ENCODE results near the gene KRTAP4-3. TPM values are rescaled to one million over a fixed set of nuclear protein-coding genes. Genes with fewer than 3 reads are reported as not detected.

Gene KRTAP4-3
- total RNA-seq, 1 experiment from 2014 or later, result not detected

DNA sequence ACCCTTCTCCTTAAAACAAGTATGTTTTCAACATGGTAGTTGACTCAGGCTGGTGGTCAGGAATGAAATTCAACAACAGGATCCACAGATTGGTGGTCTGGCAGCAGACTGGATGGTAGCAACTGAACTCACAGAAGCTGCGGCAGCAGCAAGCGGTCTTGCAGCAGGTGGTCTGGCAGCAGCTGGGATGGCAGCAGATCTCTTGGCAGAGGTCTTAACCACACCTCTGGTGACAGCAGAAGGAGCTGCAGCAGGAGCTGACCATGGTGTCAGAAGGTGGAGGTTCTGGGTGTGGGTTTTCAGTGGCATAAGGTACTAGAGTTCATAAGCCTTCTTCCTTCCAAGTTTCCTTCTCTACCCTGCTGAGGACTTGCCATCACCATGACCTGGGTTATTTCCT, 18.9 kb upstream of the KRTAP4-3 start (continued):
- TF ChIP-seq AFF4 (CRISPR knock-in tag; IDR thresholded peaks at IDR 0.05; ENCODE audit: borderline replicate concordance) (no peak), ZNF263 (CRISPR knock-in tag; IDR thresholded peaks at IDR 0.05; ENCODE audit: low read depth) (no peak), ZSCAN18 (CRISPR knock-in tag; IDR thresholded peaks at IDR 0.05) (no peak), IRF1 (CRISPR knock-in tag; IDR thresholded peaks at IDR 0.05) (no peak), HMGA2 (CRISPR knock-in tag; IDR thresholded peaks at IDR 0.05) (no peak), ZNF232 (CRISPR knock-in tag; IDR thresholded peaks at IDR 0.05) (no peak), RELA (CRISPR knock-in tag; IDR thresholded peaks at IDR 0.05; ENCODE audit: borderline replicate concordance) (no peak), JUN (CRISPR knock-in tag; IDR thresholded peaks at IDR 0.05) (no peak), FOXJ3 (CRISPR knock-in tag; IDR thresholded peaks at IDR 0.05; ENCODE audit: borderline replicate concordance) (no peak)

GRCh38 chr17:41185001-41185400, 17.0 kb upstream of the KRTAP4-3 start:
- ChIA-PET CTCF (no interaction called here), POLR2A (no interaction called here)
- no peak overlapping the region for H3K27ac Mint-ChIP-seq
- H3K27me3 Mint-ChIP-seq (ENCODE audit: low read depth), result no peaks in the 10 kb centered on the region
- H3K9me3 Mint-ChIP-seq, result peaks cover 4% of the 10 kb centered on the region; the same call in 1 of the 2 replicates
- H3K4me1 Mint-ChIP-seq, result no peaks in the 10 kb centered on the region
- no peak overlapping the region for H3K4me3 Mint-ChIP-seq
- no peaks in the 10 kb centered on the region for H3K36me3 Mint-ChIP-seq
- DNase-seq (ENCODE audit: low spot score) (no peak), ATAC-seq (no peak)
- TF ChIP-seq ELF4 (CRISPR knock-in tag; IDR thresholded peaks at IDR 0.05; ENCODE audit: low read depth) (no peak), PRDM15 (CRISPR knock-in tag; IDR thresholded peaks at IDR 0.05) (no peak), HMGA2 (CRISPR knock-in tag; IDR thresholded peaks at IDR 0.05) (no peak), IRF2 (CRISPR knock-in tag; IDR thresholded peaks at IDR 0.05; ENCODE audit: borderline replicate concordance, low read depth) (no peak), ZNF232 (CRISPR knock-in tag; IDR thresholded peaks at IDR 0.05) (no peak), ZBTB21 (CRISPR knock-in tag; IDR thresholded peaks at IDR 0.05; ENCODE audit: borderline replicate concordance) (no peak), NFE2L1 (CRISPR knock-in tag; IDR thresholded peaks at IDR 0.05) (no peak), ZNF425 (CRISPR knock-in tag; conservative IDR thresholded peaks at IDR 0.05) (no peak), PREB (CRISPR knock-in tag; IDR thresholded peaks at IDR 0.05; ENCODE audit: borderline replicate concordance) (no peak)
- TF ChIP-seq, protein P1, sequence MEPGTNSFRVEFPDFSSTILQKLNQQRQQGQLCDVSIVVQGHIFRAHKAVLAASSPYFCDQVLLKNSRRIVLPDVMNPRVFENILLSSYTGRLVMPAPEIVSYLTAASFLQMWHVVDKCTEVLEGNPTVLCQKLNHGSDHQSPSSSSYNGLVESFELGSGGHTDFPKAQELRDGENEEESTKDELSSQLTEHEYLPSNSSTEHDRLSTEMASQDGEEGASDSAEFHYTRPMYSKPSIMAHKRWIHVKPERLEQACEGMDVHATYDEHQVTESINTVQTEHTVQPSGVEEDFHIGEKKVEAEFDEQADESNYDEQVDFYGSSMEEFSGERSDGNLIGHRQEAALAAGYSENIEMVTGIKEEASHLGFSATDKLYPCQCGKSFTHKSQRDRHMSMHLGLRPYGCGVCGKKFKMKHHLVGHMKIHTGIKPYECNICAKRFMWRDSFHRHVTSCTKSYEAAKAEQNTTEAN (CRISPR knock-in tag; IDR thresholded peaks at IDR 0.05), result no peak
- TF ChIP-seq, protein P2, sequence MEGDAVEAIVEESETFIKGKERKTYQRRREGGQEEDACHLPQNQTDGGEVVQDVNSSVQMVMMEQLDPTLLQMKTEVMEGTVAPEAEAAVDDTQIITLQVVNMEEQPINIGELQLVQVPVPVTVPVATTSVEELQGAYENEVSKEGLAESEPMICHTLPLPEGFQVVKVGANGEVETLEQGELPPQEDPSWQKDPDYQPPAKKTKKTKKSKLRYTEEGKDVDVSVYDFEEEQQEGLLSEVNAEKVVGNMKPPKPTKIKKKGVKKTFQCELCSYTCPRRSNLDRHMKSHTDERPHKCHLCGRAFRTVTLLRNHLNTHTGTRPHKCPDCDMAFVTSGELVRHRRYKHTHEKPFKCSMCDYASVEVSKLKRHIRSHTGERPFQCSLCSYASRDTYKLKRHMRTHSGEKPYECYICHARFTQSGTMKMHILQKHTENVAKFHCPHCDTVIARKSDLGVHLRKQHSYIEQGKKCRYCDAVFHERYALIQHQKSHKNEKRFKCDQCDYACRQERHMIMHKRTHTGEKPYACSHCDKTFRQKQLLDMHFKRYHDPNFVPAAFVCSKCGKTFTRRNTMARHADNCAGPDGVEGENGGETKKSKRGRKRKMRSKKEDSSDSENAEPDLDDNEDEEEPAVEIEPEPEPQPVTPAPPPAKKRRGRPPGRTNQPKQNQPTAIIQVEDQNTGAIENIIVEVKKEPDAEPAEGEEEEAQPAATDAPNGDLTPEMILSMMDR (IDR thresholded peaks at IDR 0.05), result no peak

Measured in WTC11 (cell line).